Stimulated activated CD4-positive, alpha-beta T cell treated with anti-CD3 and anti-CD28 coated beads, Interleukin-2, amount 100 ng/mL, for 4 hours (primary cell): ENCODE measurements around the gene TM7SF3.
"Not testable (repeated sequence)": the region's sequence is repeated elsewhere in the genome, so short reads cannot be mapped to it uniquely, and the experiment has no call there.

Experiments used
- DNase-seq: peaks from one replicate; pipeline ENCODE4 v3.0.0-alpha.2; 2020; ENCODE audit warnings: low read depth

Gene TM7SF3

GRCh38 chr12:27014085-27014858 lies at the start of gene TM7SF3:
TSS of gene TM7SF3 (minus strand) at chr12:27014384. CDS start at chr12:27014168, 216 bp downstream.
- DNase-seq, result peak; percentile 93

DNA sequence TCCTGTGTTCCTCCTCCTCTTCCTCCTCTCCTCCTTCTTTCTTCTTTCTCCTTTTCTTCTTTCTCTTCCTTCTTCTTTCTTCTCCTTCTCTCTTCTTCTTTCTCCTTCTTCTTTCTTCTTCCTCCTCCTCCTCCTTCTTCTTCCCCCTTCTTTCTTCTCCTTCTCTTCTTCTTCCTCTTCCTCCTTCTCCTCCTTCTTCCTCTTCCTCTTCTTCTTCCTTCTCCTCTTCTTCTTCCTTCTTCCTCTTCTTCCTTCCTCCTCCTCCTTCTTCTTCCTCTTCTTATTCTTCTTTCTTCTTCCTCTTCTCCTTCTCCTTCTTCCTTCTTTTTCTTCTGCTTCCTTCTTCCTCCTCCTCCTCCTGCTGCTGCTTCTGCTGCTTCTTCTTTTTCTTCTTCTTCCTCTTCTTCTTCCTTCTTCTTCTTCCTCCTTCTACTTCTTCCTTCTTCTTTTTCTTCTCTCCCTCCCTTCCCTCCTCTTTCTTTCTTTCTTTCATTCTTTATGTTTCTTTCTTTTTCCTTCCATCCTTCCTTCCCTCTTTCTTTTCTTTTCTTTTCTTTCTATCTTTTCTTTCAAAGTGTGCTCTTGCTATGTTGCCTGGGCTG lies 49.2 kb upstream of the TM7SF3 start:
- no peak for DNase-seq

GRCh38 chr12:27061317-27061716 lies 47.1 kb upstream of the TM7SF3 start:
- no peak for DNase-seq

DNA sequence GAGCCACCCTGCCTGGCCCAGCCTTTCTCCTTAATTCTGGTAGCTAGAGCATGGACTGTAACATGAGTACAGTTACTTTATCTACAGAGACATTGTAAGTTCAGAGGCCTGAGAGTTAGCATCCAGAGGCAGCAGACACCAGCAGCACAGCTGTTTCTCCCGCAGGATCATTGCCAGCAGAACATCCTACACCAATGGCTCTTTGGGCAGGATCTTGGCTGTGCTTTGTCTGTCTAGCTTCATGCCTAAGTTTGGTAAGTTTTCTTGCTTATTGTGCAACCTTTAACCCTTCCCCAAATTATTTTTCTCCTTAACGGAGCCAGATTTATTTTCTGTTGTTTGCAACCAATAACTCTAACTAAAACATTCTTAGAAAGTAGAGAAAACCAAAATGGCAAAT lies 46.6 kb upstream of the TM7SF3 start:
- no peak for DNase-seq

GRCh38 chr12:27057543-27057942 lies 43.4 kb upstream of the TM7SF3 start:
- no peak for DNase-seq

DNA sequence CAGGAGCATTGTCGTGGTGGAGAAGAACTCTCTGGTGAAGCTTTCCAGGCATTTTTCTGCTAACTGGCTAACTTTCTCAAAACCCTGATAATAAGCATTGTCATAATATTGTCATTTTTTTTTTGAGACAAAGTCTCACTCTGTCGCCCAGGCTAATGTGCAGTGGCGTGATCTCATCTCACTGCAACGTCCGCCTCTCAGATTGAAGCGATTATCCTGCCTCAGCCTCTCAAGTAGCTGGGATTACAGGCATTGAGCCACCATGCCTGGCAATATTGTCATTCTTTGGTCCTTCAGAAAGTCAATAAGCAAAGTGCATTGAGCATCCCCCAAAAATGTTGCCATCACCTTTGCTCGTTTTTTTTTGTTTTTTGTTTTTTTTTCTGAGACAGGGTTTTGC lies 41.8 kb upstream of the TM7SF3 start:
- no peak for DNase-seq

DNA sequence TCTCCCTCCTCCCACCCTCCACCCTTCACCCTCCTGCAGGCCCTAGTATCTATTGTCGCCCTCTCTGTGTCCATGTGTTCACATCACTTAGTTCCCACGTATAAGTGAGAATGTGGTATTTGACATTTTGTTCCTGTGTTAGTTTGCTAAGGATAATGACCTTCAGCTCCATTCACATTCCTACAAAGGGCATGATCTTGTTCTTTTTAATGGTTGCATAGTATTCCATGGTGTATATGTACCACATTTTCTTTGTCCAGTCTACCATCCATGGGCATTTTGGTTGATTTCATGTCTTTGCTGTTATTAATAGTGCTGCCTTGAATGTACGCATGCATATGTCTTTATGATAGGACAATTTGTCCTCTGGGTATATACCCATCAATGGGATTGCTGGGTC lies 38.6 kb upstream of the TM7SF3 start:
- no peak for DNase-seq

DNA sequence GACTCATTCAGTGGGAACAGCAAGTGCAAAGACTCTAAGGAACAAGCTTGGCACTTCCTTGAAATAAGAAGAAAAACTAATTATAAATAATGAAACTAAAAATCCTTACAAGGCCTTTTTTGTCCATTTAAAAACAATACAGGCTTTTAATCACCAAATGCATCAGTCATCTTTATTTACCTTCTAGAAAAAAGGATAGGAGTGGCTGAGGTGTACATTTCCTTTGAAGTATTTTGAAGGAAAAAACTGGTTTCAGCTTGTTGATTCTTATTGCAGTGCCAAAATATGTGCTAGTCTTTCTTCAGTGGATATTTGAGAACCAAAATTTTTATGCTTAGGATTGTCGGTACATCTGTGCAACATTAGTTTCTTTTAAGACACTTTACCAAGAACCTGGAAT lies 38.0 kb upstream of the TM7SF3 start:
- DNase-seq, result no peak

GRCh38 chr12:27048822-27049752 lies 34.9 kb upstream of the TM7SF3 start:
- no peak for DNase-seq

DNA sequence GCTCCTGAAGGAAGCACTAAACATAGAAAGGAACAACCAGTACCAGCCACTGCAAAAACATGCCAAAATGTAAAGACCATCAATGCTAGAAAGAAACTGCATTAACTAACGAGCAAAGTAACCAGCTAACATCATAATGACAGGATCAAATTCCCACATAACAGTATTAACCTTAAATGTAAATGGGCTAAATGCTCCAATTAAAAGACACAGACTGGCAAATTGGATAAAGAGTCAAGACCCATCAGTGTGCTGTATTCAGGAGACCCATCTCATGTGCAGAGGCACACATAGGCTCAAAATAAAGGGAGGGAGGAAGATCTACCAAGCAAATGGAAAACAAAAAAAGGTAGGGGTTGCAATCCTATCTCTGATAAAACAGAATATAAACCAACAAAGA lies 27.8 kb upstream of the TM7SF3 start:
- DNase-seq, result not testable (repeated sequence)

DNA sequence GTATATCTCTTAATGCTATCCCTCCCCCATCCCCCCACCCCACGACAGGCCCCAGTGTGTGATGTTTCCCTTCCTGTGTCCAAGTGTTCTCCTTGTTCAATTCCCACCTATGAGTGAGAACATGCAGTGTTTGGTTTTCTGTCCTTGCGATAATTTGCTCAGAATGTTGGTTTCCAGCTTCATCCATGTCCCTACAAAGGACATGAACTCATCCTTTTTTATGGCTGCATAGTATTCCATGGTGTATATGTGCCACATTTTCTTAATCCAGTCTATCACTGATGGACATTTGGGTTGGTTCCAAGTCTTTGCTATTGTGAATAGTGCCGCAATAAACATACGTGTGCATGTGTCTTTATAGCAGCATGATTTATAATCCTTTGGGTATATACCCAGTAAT lies 26.5 kb upstream of the TM7SF3 start:
- not testable (repeated sequence) for DNase-seq

GRCh38 chr12:27034607-27035293 lies 20.6 kb upstream of the TM7SF3 start:
- DNase-seq, result no peak

DNA sequence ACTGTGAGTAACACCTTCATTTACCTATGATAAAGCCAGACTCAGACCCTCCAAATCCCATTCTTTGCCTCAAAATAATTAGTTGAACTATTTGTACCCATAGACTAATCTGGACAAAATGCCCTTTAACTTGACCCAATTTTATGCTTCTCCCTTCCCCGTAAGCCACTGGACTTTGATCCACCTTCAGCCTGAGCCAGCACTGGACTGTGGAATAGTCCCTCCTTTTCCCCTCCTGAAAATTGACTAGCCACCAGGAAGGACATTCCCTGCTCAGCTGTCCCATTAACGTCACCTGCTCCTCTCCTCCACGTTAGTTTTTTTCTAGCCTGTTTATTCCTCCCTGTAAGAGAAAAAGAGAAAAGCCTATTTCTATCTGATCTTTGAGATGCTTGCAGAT lies 18.5 kb upstream of the TM7SF3 start:
- DNase-seq, result no peak

DNA sequence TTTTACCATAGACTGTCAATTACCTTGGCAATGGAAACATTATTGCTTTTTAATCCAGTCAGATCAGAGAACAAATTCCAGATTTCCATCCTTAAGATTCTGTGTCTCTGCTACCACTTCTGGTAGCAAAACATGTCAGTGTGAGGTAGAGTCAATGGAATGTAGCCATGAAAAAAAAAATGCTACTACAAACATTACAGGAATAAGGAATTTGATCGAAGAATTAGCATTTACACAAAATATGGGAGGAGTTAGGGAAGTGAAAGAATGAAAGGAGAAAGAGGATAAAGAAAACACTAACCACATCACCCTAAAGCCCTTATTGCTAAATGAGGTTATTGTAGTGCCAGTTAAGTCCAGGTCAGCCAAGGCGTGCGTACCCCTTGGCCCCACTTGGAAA lies 17.3 kb upstream of the TM7SF3 start:
- DNase-seq, result no peak

DNA sequence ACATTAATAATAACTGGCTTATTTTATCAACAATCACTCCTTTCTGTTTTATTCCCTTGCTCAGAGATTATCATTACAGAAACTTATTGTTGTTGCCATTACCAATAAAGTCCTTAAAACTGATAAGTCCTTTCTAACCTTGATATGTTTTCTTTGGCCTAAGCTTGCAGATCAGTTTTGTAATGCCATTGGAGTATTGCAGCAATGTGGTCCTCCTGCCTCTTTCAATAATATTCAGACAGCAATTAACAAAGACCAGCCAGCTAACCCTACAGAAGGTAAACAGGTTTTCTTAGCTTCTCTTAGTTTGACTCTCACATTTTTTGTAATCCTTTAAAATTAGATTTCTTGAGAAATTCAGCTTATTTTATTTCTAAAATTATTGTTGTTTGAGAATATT lies 12.1 kb upstream of the TM7SF3 start:
- DNase-seq, result no peak

GRCh38 chr12:27025116-27025515 lies 10.9 kb upstream of the TM7SF3 start:
- DNase-seq, result no peak

- DNase-seq, result no peak
Measured at GRCh38 chr12:27024291-27024690, 10.1 kb upstream of the TM7SF3 start.

DNA sequence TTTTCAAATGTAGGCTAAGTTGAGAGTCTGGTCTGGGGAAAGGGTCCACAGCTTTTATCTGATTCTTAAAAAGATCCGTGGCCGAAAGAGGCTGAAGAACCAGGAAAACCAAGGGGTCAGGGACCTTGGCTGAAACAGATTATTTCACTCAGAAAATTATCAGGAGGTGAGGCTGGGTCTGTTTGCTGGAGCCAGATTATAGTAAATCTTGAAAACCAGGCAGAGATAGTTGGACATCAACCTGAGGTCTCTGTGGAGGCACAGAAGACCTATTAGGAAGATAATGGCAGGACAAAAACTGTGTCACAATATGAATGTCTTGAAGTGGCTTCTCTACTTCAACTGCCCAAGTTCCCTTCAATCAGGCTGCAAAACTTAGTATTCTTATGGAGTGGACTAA lies 6.6 kb upstream of the TM7SF3 start:
- no peak for DNase-seq

DNA sequence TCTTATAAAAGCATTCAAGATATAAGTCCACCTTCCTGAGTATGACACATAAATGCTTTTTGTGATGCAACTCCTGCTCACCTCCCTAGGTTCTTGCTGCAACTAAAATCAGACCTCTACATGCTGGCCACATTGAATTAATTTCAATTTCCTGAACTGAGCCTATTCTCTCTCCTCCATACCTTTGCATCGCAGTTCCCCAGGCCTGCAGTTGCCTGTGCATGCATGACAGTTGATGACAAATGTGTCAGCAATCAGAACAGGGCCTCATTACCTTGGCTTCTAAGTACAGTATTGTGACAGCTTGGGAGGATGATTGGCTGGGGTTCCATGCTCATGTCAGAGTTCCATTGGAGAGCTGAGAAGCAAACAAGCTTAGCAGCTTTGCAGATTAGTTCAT lies 3.9 kb upstream of the TM7SF3 start:
- DNase-seq, result no peak

DNA sequence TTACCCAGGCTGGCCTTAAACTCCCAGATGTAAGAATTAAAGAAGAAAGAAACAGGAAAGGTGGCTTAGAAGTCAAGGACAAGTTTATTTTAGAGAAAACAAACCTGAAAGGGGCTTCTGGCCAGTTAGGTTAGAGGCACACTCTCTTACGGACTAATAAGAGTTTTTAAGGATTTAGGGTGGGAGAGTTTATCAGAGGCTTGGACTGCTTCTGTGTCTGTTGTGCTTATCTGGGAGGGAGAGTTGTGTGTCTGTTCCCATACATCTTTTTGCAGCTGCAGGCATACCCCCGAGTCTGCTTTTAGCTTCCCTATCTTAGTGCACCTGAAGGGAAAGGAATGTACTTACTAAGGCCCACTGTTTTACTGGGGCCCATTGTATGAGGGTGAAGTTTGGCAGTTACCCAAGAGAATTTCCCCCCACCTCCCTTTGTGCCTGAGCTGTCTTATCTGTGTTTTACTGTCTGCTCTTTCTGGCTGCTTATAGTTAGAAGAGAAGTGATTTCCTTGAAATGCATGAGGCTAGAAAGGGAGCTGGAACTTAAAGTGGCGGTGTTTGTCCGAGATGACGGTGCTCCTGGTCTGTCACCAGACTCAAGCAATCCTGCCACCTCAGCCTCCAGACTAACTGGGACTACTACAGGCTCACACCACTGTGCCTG lies 3.1 kb upstream of the TM7SF3 start:
- not testable (repeated sequence) for DNase-seq

DNA sequence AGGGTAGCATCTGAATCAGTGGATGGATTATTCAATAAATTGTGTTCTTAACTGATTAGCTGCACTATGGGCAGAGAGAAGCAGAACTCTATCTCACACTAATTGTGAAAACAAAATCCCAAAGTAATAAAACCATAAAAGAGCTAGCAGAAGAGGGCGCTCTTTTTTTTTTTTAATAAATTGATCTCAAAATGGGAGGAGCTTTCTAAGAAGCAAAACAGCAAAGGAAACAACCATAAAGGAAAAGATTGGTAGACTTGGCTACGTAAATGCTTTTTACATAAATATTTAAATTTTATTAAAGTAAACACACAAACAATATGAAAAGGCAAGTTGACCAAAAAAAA lies 1.5 kb upstream of the TM7SF3 start:
- no peak for DNase-seq
